Head of caudate nucleus (tissue), 42 donors: ENCODE results near the gene UVRAG.

Experiments used
- DNase-seq, 42 donors: peaks; one replicate each; pipeline versions ENCODE4 v3.0.0 to v3.0.0-alpha.2; 2020 to 2021; ENCODE audit warnings: mixed read lengths in 7 of 42
- intact Hi-C: fragments of 100-400 bp; cut with DNase I; formaldehyde crosslinking; loops from one replicate; pipeline ENCODE4 v1.15.0; 2022

UVRAG gene

GRCh38 chr11:75781831-75782230, 33.2 kb upstream of the UVRAG start:
- DNase-seq: peak in 19 of 42 donors; percentile 12 to 72 (median 41)
- intact Hi-C loops: no loop called here

- intact Hi-C loops: no loop called here
- DNase-seq: no peak
These were observed 32.3 kb upstream of the UVRAG start for GRCh38 chr11:75782540-75783263.

GRCh38 chr11:75783416-75784084, 31.5 kb upstream of the UVRAG start:
- no peak for DNase-seq
- intact Hi-C loops: no loop called here

GRCh38 chr11:75784085-75784478, 30.9 kb upstream of the UVRAG start:
- no peak for DNase-seq
- intact Hi-C loops: no loop called here

- intact Hi-C loops: no loop called here
- no peak for DNase-seq
These were observed 30.5 kb upstream of the UVRAG start for GRCh38 chr11:75784506-75784905.

GRCh38 chr11:75785187-75785586, 29.8 kb upstream of the UVRAG start:
- DNase-seq: no peak
- intact Hi-C loops: no loop called here

- DNase-seq: no peak
- intact Hi-C loops: no loop called here
These were observed 28.8 kb upstream of the UVRAG start for GRCh38 chr11:75786101-75786736.

GRCh38 chr11:75789521-75789920, 25.5 kb upstream of the UVRAG start:
- intact Hi-C loops: no loop called here
- no peak for DNase-seq

- intact Hi-C loops: no loop called here
- DNase-seq: no peak
These were observed 24.0 kb upstream of the UVRAG start for GRCh38 chr11:75790986-75791385.

GRCh38 chr11:75792127-75792731, 22.8 kb upstream of the UVRAG start:
- intact Hi-C loops: no loop called here
- no peak for DNase-seq

- intact Hi-C loops: no loop called here
- DNase-seq: no peak
These were observed 21.8 kb upstream of the UVRAG start for GRCh38 chr11:75792997-75793800.

- intact Hi-C loops: no loop called here
- peak in 15 of 42 donors; percentile 12 to 59 (median 43) for DNase-seq
These were observed 21.0 kb upstream of the UVRAG start for GRCh38 chr11:75793966-75794365.

- intact Hi-C loops: no loop called here
- peak in 8 of 42 donors; percentile 8 to 55 (median 38) for DNase-seq
These were observed 19.5 kb upstream of the UVRAG start for GRCh38 chr11:75795276-75796090.

GRCh38 chr11:75796091-75796435, 18.9 kb upstream of the UVRAG start:
- intact Hi-C loops: no loop called here
- no peak for DNase-seq

GRCh38 chr11:75797116-75797515, 17.9 kb upstream of the UVRAG start:
- intact Hi-C loops: no loop called here

GRCh38 chr11:75797792-75798191, 17.2 kb upstream of the UVRAG start:
- intact Hi-C loops: no loop called here

More at GRCh38 chr11:75797116-75797515, 17.9 kb upstream of the UVRAG start:
- no peak for DNase-seq

GRCh38 chr11:75800136-75800675, 14.8 kb upstream of the UVRAG start:
- intact Hi-C loops: loop anchor here (5.0 kb wide), 2 partner anchors 67 to 352 kb away; no protein-coding TSS in a partner anchor

More at GRCh38 chr11:75797792-75798191, 17.2 kb upstream of the UVRAG start:
- no peak for DNase-seq

More at GRCh38 chr11:75800136-75800675, 14.8 kb upstream of the UVRAG start:
- no peak for DNase-seq
